UCSD-AML1 (cell line): Measurements from ENCODE around the gene MCTP1.

Source experiments
- DNase-seq: peaks from one replicate; lab custom pipeline; 2025; ENCODE audit not compliant: unreplicated experiment; lab: John Stamatoyannopoulos, UW

MCTP1 gene

DNA sequence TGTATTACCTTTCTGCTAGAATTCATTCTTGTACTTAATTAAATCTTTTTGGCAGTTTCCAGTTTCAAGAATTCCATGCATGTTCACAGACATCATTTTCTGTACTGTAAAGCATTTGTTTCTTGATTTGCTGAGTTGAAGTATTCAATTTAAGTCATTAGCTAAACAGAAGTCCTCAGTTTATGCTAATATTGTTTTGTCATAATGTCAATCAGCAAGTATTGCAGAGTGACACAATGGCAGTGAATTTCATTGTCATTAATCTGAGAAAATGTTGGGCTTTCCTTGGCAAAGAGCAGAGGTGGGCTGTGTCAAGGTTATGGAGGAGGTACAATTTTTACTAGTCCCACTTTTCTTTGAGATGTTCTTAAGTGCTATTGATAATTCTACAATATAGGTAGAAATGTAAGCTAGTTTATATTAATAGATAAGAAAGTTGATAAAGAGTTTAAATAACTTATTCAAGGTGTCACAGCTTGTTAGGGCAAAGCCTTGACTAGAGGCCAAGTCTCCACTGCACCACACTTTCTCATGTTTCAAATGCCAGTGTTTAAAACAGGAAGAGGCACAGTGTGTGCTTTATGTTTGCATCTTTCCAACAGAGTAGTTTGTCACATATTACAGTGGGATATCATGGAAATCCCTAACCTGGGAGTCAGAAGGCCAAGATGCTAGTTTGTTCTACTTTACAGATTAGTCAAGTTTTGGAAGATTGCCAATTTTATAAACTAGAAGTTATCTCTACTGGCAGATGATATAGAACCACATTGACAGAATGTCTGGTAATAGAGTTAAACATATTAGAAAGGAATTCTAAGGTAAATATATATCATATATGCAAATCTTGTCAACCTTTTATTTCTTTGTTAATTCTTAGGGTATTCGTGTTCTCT lies 610.2 kb downstream of the MCTP1 start:
- DNase-seq = no peak

- DNase-seq = no peak
These were observed 612.1 kb downstream of the MCTP1 start for GRCh38 chr5:94672746-94673145.

DNA sequence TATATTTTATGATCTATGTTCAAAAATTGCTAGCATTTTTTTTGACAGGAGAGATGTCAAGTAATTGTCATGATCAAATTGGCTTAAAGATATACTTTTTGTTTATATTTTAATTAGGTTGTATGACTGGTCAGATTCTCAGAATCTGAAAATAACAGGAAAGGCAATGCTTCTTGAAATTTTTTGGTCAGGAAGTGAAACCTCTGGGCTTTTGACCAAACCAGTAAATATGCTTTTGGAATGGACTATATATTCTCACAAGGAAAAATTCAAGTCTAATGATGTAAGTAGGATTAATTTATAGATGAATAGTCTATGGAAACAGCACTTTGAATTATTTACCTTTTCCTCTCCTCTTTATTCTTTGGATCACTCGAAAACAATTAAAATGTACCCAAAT lies 614.2 kb downstream of the MCTP1 start:
- no peak for DNase-seq

GRCh38 chr5:94667937-94668336 lies 617.0 kb downstream of the MCTP1 start:
- no peak for DNase-seq

GRCh38 chr5:94661086-94661485 lies 623.8 kb downstream of the MCTP1 start:
- no peak for DNase-seq

- DNase-seq = no peak
These were observed 624.4 kb downstream of the MCTP1 start for GRCh38 chr5:94660506-94660905.

DNA sequence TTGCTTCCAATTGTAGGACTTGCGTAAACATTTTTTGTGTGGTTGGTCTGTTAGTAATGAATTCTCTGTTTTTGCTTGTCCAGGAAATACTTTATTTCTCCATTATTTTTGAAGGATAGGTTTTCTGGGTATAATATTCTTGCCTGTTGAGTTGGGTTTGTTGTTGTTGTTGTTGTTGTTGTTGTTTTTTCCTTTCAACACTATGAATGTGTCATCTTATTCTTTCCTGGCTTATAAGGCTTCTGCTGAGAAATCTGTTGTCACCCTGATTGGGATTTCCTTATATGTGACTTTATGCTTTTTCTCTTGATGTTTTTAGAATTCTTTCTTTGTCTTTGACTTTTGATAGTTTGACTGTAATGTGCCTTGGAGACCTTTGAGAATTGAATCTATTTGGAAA lies 626.6 kb downstream of the MCTP1 start:
- DNase-seq = no peak
